ENCODE data around the gene CD274.
"Not testable (repeated sequence)": the region's sequence is repeated elsewhere in the genome, so short reads cannot be mapped to it uniquely, and the experiment has no call there.

DNA sequence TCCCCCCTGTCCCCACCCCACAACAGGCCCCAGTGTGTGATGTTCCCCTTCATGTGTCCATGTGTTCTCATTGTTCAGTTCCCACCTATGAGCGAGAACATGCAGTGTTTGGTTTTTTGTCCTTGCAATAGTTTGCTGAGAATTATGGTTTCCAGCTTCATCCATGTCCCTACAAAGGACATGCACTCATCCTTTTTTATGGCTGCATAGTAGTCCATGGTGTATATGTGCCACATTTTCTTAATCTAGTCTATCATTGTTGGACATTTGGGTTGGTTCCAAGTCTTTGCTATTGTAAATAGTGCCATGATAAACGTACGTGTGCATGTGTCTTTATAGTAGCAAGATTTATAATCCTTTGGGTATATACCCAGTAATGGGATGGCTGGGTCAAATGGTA lies 44.4 kb downstream of the CD274 start:
- TF ChIP-seq, protein P1, sequence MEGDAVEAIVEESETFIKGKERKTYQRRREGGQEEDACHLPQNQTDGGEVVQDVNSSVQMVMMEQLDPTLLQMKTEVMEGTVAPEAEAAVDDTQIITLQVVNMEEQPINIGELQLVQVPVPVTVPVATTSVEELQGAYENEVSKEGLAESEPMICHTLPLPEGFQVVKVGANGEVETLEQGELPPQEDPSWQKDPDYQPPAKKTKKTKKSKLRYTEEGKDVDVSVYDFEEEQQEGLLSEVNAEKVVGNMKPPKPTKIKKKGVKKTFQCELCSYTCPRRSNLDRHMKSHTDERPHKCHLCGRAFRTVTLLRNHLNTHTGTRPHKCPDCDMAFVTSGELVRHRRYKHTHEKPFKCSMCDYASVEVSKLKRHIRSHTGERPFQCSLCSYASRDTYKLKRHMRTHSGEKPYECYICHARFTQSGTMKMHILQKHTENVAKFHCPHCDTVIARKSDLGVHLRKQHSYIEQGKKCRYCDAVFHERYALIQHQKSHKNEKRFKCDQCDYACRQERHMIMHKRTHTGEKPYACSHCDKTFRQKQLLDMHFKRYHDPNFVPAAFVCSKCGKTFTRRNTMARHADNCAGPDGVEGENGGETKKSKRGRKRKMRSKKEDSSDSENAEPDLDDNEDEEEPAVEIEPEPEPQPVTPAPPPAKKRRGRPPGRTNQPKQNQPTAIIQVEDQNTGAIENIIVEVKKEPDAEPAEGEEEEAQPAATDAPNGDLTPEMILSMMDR (IDR thresholded peaks at IDR 0.05; ENCODE audit: poor library complexity): not testable (repeated sequence)
- not testable (repeated sequence) for TF ChIP-seq EZH2phosphoT487 (IDR thresholded peaks at IDR 0.05; ENCODE audit: low read depth, severe bottlenecking, unreplicated experiment)
